Testis (tissue), 2 donors: ENCODE data around the gene KY.

Source experiments
- POLR2A ChIP-seq: fragments of 450-650 bp; IDR thresholded peaks from one replicate; pipeline ENCODE4 v1.6.1; 2017; ENCODE audit warnings: antibody characterized with exemption, mild to moderate bottlenecking, moderate library complexity
- TF ChIP-seq, protein P1 (sequence below), 3 experiments: fragments of 450-650 bp in 2 of 3; fragments of 200-600 bp in 1 of 3; sonication (generic) in 1 of 3; IDR thresholded peaks; one replicate each; pipeline ENCODE4 v1.5.1; 2016 to 2019; ENCODE audit warnings: antibody characterized with exemption in 3 of 3, mild to moderate bottlenecking in 2 of 3, moderate library complexity in 1 of 3

DNA sequence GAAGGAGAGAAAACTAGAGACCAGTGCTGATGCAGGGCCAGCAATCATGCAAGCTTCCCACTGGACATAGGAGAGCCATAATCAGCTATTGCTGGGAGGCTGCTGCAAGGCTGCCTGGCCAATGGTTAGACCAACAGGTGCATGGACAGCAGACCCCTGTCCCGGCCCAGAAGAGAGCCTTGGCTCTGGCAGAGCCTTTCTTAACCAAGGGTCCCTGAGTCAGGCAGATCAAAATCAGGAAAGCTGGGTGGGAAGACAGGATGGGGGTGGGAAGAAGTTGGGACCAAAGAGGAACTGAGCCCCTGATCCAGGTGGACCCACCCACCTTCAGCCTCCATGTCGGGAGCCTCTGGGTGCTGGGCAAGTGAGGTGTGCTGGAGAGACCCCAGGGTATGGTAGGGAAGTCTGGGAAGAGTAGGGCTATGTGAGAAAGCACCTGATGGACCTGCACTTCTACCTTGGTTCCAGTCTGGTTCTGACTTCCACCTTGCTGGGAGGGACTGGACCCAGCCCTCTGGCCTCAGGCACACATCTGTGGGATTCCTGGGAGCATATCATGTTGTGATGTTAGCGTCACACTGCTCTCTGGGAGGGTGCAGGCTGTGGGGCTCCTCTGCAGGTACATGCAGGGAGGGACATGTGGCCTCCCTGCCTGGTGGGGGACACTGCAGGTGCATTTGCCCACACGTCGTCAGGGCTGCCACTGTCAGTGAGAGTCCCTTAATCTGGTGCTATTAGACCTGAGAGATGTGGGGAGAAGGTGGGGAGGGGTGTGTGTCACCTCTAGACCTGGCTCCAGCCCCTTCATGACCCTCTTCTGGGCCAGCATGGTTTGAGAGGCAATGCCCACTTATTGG is 24.7 kb downstream of the KY start:
- TF ChIP-seq, protein P1, sequence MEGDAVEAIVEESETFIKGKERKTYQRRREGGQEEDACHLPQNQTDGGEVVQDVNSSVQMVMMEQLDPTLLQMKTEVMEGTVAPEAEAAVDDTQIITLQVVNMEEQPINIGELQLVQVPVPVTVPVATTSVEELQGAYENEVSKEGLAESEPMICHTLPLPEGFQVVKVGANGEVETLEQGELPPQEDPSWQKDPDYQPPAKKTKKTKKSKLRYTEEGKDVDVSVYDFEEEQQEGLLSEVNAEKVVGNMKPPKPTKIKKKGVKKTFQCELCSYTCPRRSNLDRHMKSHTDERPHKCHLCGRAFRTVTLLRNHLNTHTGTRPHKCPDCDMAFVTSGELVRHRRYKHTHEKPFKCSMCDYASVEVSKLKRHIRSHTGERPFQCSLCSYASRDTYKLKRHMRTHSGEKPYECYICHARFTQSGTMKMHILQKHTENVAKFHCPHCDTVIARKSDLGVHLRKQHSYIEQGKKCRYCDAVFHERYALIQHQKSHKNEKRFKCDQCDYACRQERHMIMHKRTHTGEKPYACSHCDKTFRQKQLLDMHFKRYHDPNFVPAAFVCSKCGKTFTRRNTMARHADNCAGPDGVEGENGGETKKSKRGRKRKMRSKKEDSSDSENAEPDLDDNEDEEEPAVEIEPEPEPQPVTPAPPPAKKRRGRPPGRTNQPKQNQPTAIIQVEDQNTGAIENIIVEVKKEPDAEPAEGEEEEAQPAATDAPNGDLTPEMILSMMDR (IDR thresholded peaks at IDR 0.05) = no peak
- no peak for TF ChIP-seq POLR2A
